Neural cell (in vitro differentiated cells): ENCODE results near the gene CCDC86. TPM values are rescaled to one million over a fixed set of nuclear protein-coding genes. Genes with fewer than 3 reads are reported as not detected.

Experiments used
- H2AFZ ChIP-seq: fragments of 200-600, 300-800 bp; sonication (generic), shearing (Covaris generic); 2 replicates; pipeline ENCODE4 v1.6.0; 2014; ENCODE audit warnings: low read depth, mild to moderate bottlenecking, antibody characterized with exemption, low read length, moderate library complexity
- H3F3A ChIP-seq: fragments of 200-600 bp; shearing (Covaris generic); 2 replicates; pipeline ENCODE4 v1.6.1; 2016; ENCODE audit warnings: mild to moderate bottlenecking, moderate library complexity, mixed read lengths, antibody characterized with exemption, low read length; ENCODE audit not compliant: insufficient read depth, poor library complexity, severe bottlenecking
- H3K27ac ChIP-seq: fragments of 200-600, 300-800 bp; sonication (generic), shearing (Covaris generic); 2 replicates; pipeline ENCODE4 v1.5.1; 2014; ENCODE audit warnings: mild to moderate bottlenecking, low read length, moderate library complexity
- H3K27me3 ChIP-seq: fragments of 300-800, 200-600 bp; sonication (generic), shearing (Covaris generic); 2 replicates; pipeline ENCODE4 v1.6.0; 2014; ENCODE audit warnings: mild to moderate bottlenecking, low read depth, low read length, moderate library complexity; ENCODE audit not compliant: insufficient read depth
- H3K36me3 ChIP-seq: fragments of 300-800, 200-600 bp; sonication (generic), shearing (Covaris generic); 2 replicates; pipeline ENCODE4 v1.5.1; 2014; ENCODE audit warnings: mild to moderate bottlenecking, antibody characterized with exemption, low read length, moderate library complexity; ENCODE audit not compliant: insufficient read depth
- H3K4me2 ChIP-seq: fragments of 300-800, 200-600 bp; sonication (generic), shearing (Covaris generic); 2 replicates; pipeline ENCODE4 v1.6.0; 2014; ENCODE audit warnings: mild to moderate bottlenecking, low read length
- H3K4me3 ChIP-seq: fragments of 300-800, 200-600 bp; sonication (generic), shearing (Covaris generic); 2 replicates; pipeline ENCODE4 v1.5.1; 2014; ENCODE audit warnings: mild to moderate bottlenecking, low read length, moderate library complexity
- H3K79me2 ChIP-seq: fragments of 200-600 bp; shearing (Covaris generic); replicated peaks from 2 replicates; pipeline ENCODE4 v1.6.0; 2014; ENCODE audit warnings: mild to moderate bottlenecking, low read length, moderate library complexity; ENCODE audit not compliant: insufficient read depth
- H3K9ac ChIP-seq: fragments of 300-800, 200-600 bp; sonication (generic), shearing (Covaris generic); 2 replicates; pipeline ENCODE4 v1.6.1; 2016; ENCODE audit warnings: mild to moderate bottlenecking, low read length, mixed read lengths
- H3K9me2 ChIP-seq: fragments of 200-600 bp; shearing (Covaris generic); 2 replicates; pipeline ENCODE4 v1.6.1; 2016; ENCODE audit warnings: mild to moderate bottlenecking, low read length, mixed read lengths; ENCODE audit not compliant: insufficient read depth
- H3K9me3 ChIP-seq: fragments of 200-600, 300-800 bp; sonication (generic), shearing (Covaris generic); 2 replicates; pipeline ENCODE4 v1.6.1; 2016; ENCODE audit warnings: mild to moderate bottlenecking, mixed run types, low read length, moderate library complexity, mixed read lengths
- H4K20me1 ChIP-seq: fragments of 200-600 bp; shearing (Covaris generic); 2 replicates; pipeline ENCODE4 v1.6.1; 2016; ENCODE audit warnings: mild to moderate bottlenecking, mixed run types; ENCODE audit not compliant: insufficient read depth
- EP300 ChIP-seq: fragments of 450-650 bp; conservative IDR thresholded peaks from 2 replicates; pipeline ENCODE4 v1.6.1; 2014; ENCODE audit warnings: antibody characterized with exemption, mild to moderate bottlenecking, moderate library complexity; ENCODE audit not compliant: poor library complexity, severe bottlenecking
- EZH2 ChIP-seq: fragments of 200-600, 300-800 bp; shearing (Covaris generic), sonication (generic); IDR thresholded peaks from 2 replicates; pipeline ENCODE4 v1.6.1; 2014; ENCODE audit warnings: antibody characterized with exemption, low read length, borderline replicate concordance, mild to moderate bottlenecking; ENCODE audit not compliant: insufficient read depth, poor library complexity, severe bottlenecking
- MXI1 ChIP-seq: fragments of 450-650 bp; conservative IDR thresholded peaks from 2 replicates; pipeline ENCODE4 v1.6.1; 2014; ENCODE audit warnings: antibody characterized with exemption, mild to moderate bottlenecking; ENCODE audit not compliant: poor library complexity, severe bottlenecking
- POLR2AphosphoS5 ChIP-seq: IDR thresholded peaks from 2 replicates; pipeline ENCODE4 v1.6.1; 2012
- RAD21 ChIP-seq: fragments of 450-650 bp; conservative IDR thresholded peaks from 2 replicates; pipeline ENCODE4 v1.6.1; 2014; ENCODE audit warnings: antibody characterized with exemption, mild to moderate bottlenecking, moderate library complexity
- TAF1 ChIP-seq: IDR thresholded peaks from 2 replicates; pipeline ENCODE4 v1.6.1; 2012; ENCODE audit warnings: low read depth
- polyA plus RNA-seq: library from polyadenylated mRNA; depleted of rRNA; stranded (reverse); fragments of >200 nt; gene quantifications from 2 replicates; pipeline ENCODE4 v1.2.3, GENCODE V29; 2014
- TF ChIP-seq, protein P1 (sequence below): fragments of 450-650 bp; IDR thresholded peaks from 2 replicates; pipeline ENCODE4 v1.5.1; 2014; ENCODE audit warnings: antibody characterized with exemption, mild to moderate bottlenecking, moderate library complexity; ENCODE audit not compliant: poor library complexity, severe bottlenecking
- TF ChIP-seq, protein P2 (sequence below): IDR thresholded peaks from 2 replicates; pipeline ENCODE4 v1.6.1; 2012; ENCODE audit warnings: borderline replicate concordance

Gene CCDC86
- polyA plus RNA-seq, 1 donor from 2014 or later, result 0.16 TPM

DNA sequence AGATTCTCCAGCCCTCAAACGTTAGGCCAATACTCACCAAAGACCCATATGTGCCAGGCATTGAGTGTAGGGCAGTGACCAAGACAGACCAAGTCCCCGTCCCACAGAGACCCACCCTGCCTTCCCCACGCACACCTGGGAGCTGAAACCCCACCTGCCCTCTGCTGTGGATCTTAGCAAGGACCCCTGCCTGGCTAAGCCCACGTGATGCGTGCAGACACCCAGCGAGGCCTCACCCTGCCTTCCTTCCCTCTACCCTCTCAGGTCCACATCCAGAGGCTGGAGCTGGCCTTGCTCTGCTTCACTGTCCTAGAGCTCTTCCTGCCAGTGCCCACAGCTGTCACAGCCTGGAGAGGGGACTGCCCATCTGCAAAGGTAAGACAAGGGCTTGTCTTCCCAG lies 46.6 kb upstream of the CCDC86 start:
- H3F3A ChIP-seq, result no peaks in the 10 kb centered on the region
- no peaks in the 10 kb centered on the region for H3K9me3 ChIP-seq
- H2AFZ ChIP-seq, result no peak overlapping the region
- no peaks in the 10 kb centered on the region for H3K36me3 ChIP-seq
- TF ChIP-seq RAD21, result no peak
- TF ChIP-seq, protein P1, sequence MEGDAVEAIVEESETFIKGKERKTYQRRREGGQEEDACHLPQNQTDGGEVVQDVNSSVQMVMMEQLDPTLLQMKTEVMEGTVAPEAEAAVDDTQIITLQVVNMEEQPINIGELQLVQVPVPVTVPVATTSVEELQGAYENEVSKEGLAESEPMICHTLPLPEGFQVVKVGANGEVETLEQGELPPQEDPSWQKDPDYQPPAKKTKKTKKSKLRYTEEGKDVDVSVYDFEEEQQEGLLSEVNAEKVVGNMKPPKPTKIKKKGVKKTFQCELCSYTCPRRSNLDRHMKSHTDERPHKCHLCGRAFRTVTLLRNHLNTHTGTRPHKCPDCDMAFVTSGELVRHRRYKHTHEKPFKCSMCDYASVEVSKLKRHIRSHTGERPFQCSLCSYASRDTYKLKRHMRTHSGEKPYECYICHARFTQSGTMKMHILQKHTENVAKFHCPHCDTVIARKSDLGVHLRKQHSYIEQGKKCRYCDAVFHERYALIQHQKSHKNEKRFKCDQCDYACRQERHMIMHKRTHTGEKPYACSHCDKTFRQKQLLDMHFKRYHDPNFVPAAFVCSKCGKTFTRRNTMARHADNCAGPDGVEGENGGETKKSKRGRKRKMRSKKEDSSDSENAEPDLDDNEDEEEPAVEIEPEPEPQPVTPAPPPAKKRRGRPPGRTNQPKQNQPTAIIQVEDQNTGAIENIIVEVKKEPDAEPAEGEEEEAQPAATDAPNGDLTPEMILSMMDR, result no peak
- H4K20me1 ChIP-seq, result no peaks in the 10 kb centered on the region
- H3K27ac ChIP-seq, result no peak overlapping the region
- H3K4me2 ChIP-seq, result no peak overlapping the region
- H3K9ac ChIP-seq, result no peak overlapping the region
- no peak overlapping the region for H3K4me3 ChIP-seq
- H3K9me2 ChIP-seq, result no peaks in the 10 kb centered on the region
- H3K27me3 ChIP-seq, result no peaks in the 10 kb centered on the region
- no peaks in the 10 kb centered on the region for H3K79me2 ChIP-seq

DNA sequence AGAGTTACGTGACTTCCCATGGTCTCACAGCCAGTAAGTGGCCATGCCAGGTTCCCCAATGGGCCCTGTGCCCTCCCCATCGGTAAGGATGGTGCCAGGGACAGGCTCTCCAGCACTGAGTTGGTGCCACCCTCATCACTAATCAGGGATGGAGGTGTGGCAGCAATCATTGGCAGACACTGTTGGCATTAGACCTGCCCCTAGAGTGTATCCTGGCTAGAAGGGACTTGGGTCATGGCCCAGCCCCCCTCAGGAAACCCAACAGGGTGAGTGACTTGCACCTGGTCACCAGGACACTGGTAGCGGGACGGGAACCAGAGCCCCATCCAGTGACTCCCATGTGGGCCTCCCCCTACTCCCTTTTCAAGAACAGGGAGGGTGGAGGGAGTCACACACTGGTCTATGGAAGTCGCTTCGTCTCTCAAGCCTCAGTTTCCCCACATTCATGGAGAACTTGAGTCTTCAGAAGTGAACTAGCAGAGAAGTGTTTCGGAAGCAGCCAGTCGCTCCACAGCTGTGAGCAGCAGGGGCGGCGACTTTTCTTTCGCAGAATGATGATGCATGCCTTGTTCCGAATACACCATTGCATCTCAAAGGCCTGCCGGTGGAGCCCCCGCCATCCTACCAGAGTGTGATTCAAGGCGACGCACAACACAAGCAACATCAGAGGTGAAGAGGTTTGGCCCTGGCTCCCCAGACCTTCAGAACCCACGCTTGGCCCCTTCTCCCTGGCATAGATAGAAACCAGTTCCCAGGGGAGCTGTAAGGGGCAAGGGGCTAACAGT lies 43.9 kb upstream of the CCDC86 start:
- no peak overlapping the region for H3K27ac ChIP-seq
- no peaks in the 10 kb centered on the region for H3K79me2 ChIP-seq
- TF ChIP-seq, protein P1, result no peak
- no peak overlapping the region for H2AFZ ChIP-seq
- H4K20me1 ChIP-seq, result no peaks in the 10 kb centered on the region
- H3F3A ChIP-seq, result no peaks in the 10 kb centered on the region
- no peak overlapping the region for H3K9ac ChIP-seq
- H3K9me3 ChIP-seq, result no peaks in the 10 kb centered on the region
- H3K9me2 ChIP-seq, result no peaks in the 10 kb centered on the region
- no peaks in the 10 kb centered on the region for H3K36me3 ChIP-seq
- no peaks in the 10 kb centered on the region for H3K27me3 ChIP-seq
- H3K4me3 ChIP-seq, result no peak overlapping the region
- no peak overlapping the region for H3K4me2 ChIP-seq

DNA sequence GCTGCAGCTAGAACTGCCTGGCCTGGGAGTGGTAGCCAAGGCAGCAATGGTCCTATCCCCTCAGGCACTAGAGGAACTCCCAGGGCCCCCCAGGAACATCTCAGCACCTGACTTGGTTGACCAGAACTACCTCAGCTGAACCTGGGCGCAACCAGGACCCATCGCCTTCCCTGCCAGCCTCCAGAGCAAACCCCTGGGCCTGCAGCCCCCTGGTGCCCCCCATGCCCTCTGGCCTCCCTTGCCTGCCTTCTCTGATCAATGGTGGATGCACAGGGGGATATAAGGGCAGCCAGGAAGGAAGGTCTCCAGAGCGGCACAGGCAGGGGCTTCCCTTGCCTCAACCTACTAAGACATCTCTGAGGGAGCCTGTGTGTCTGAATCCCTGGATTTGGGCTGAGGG lies 43.3 kb upstream of the CCDC86 start:
- H3K36me3 ChIP-seq, result no peaks in the 10 kb centered on the region
- no peaks in the 10 kb centered on the region for H3K9me3 ChIP-seq
- no peak overlapping the region for H3K4me2 ChIP-seq
- H3K27ac ChIP-seq, result no peak overlapping the region
- no peak overlapping the region for H3K4me3 ChIP-seq
- H3K79me2 ChIP-seq, result no peaks in the 10 kb centered on the region
- no peaks in the 10 kb centered on the region for H3K27me3 ChIP-seq
- H4K20me1 ChIP-seq, result no peaks in the 10 kb centered on the region
- H2AFZ ChIP-seq, result no peak overlapping the region
- no peaks in the 10 kb centered on the region for H3F3A ChIP-seq
- H3K9me2 ChIP-seq, result no peaks in the 10 kb centered on the region
- no peak overlapping the region for H3K9ac ChIP-seq
- TF ChIP-seq EP300, result no peak
- no peak for TF ChIP-seq POLR2AphosphoS5
- no peak for TF ChIP-seq TAF1
- TF ChIP-seq, protein P2, sequence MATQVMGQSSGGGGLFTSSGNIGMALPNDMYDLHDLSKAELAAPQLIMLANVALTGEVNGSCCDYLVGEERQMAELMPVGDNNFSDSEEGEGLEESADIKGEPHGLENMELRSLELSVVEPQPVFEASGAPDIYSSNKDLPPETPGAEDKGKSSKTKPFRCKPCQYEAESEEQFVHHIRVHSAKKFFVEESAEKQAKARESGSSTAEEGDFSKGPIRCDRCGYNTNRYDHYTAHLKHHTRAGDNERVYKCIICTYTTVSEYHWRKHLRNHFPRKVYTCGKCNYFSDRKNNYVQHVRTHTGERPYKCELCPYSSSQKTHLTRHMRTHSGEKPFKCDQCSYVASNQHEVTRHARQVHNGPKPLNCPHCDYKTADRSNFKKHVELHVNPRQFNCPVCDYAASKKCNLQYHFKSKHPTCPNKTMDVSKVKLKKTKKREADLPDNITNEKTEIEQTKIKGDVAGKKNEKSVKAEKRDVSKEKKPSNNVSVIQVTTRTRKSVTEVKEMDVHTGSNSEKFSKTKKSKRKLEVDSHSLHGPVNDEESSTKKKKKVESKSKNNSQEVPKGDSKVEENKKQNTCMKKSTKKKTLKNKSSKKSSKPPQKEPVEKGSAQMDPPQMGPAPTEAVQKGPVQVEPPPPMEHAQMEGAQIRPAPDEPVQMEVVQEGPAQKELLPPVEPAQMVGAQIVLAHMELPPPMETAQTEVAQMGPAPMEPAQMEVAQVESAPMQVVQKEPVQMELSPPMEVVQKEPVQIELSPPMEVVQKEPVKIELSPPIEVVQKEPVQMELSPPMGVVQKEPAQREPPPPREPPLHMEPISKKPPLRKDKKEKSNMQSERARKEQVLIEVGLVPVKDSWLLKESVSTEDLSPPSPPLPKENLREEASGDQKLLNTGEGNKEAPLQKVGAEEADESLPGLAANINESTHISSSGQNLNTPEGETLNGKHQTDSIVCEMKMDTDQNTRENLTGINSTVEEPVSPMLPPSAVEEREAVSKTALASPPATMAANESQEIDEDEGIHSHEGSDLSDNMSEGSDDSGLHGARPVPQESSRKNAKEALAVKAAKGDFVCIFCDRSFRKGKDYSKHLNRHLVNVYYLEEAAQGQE, result no peak
- TF ChIP-seq RAD21, result no peak
- no peak for TF ChIP-seq MXI1
- TF ChIP-seq EZH2, result no peak
